Endothelial cell of umbilical vein (primary cell): ENCODE measurements around the gene POPDC3. TPM values are rescaled to one million over a fixed set of nuclear protein-coding genes. Genes with fewer than 3 reads are reported as not detected.

Experiments used
- BruUV-seq: library from RNA; stranded (reverse); fragments of 400-500 nt; replicated peaks from 2 replicates; lab custom pipeline; 2021; lab: Mats Ljungman, UMichigan
- CTCF ChIA-PET: fragments of 300-600, 350-600 bp; sonication (Branson Sonifier 250); formaldehyde crosslinking; loops from one replicate; lab custom pipeline; 2021; ENCODE audit warnings: antibody characterized with exemption, inconsistent platforms; lab: Charles Lee
- POLR2A ChIA-PET: fragments of 300-600, 350-600 bp; sonication (Branson Sonifier 250); formaldehyde crosslinking; loops from one replicate; lab custom pipeline; 2021; ENCODE audit warnings: antibody characterized with exemption, inconsistent platforms; lab: Charles Lee
- DNase-seq: peaks from one replicate; pipeline ENCODE4 v3.0.0-alpha.2; 2011; ENCODE audit warnings: low read depth, low spot score
- FAIRE-seq: peaks from 2 replicates; lab custom pipeline; 2011; peaks lifted over from hg19 to GRCh38; lab: Jason Lieb, UNC
- H2AFZ ChIP-seq: 2 replicates; pipeline ENCODE4 v1.6.0; 2012; ENCODE audit warnings: low read depth, low read length, control low read depth, inconsistent platforms
- H3K27ac ChIP-seq: 2 replicates; pipeline ENCODE4 v1.5.1; 2011; ENCODE audit warnings: low read depth, mild to moderate bottlenecking, control low read depth, low read length, moderate library complexity; ENCODE audit not compliant: insufficient read depth
- H3K27me3 ChIP-seq, 2 experiments: 2 replicates each; pipeline versions ENCODE4 v1.6.0 to v1.6.1; 2011; ENCODE audit warnings: low read length in 2 of 2, mixed read lengths in 1 of 2; ENCODE audit not compliant: control insufficient read depth in 2 of 2, insufficient read depth in 2 of 2
- H3K36me3 ChIP-seq, 2 experiments: 2 replicates in 1 of 2; 3 replicates in 1 of 2; pipeline ENCODE4 v1.5.1; 2011; ENCODE audit warnings: low read length in 2 of 2, mild to moderate bottlenecking in 1 of 2, moderate library complexity in 1 of 2; ENCODE audit not compliant: control insufficient read depth in 2 of 2, insufficient read depth in 2 of 2; ENCODE audit errors: extremely low read depth in 1 of 2
- H3K4me1 ChIP-seq: 3 replicates; pipeline ENCODE4 v1.5.1; 2011; ENCODE audit warnings: mild to moderate bottlenecking, low read length; ENCODE audit not compliant: control insufficient read depth, insufficient read depth; ENCODE audit errors: extremely low read depth
- H3K4me2 ChIP-seq: 2 replicates; pipeline ENCODE4 v1.6.1; 2011; ENCODE audit warnings: low read length, control low read depth, mixed read lengths; ENCODE audit not compliant: insufficient read depth
- H3K4me3 ChIP-seq, 3 experiments: fragments of 200-600 bp in 1 of 3; sonication (generic), shearing (Covaris generic) in 1 of 3; replicated peaks in 1 of 3; 2 replicates each; pipeline ENCODE4 v1.5.1; 2011 to 2016; ENCODE audit warnings: control low read depth in 3 of 3, low read length in 3 of 3, mild to moderate bottlenecking in 2 of 3, inconsistent platforms in 1 of 3, low read depth in 1 of 3, moderate library complexity in 1 of 3; ENCODE audit not compliant: insufficient read depth in 1 of 3
- H3K79me2 ChIP-seq: 2 replicates; pipeline ENCODE4 v1.6.0; 2012; ENCODE audit warnings: low read length, inconsistent platforms; ENCODE audit not compliant: control insufficient read depth, insufficient read depth
- H3K9ac ChIP-seq: replicated peaks from 2 replicates; pipeline ENCODE3; 2011; ENCODE audit warnings: low read length, control low read depth; ENCODE audit not compliant: insufficient read depth; ENCODE audit errors: extremely low read depth
- H3K9me1 ChIP-seq: replicated peaks from 3 replicates; pipeline ENCODE4 v1.6.0; 2011; ENCODE audit warnings: mild to moderate bottlenecking, low read length; ENCODE audit not compliant: control insufficient read depth, insufficient read depth; ENCODE audit errors: extremely low read depth
- H3K9me3 ChIP-seq: replicated peaks from 2 replicates; pipeline ENCODE4 v1.5.1; 2012; ENCODE audit warnings: low read length, inconsistent platforms; ENCODE audit not compliant: control insufficient read depth, insufficient read depth
- H4K20me1 ChIP-seq: replicated peaks from 2 replicates; pipeline ENCODE3; 2011; ENCODE audit warnings: mild to moderate bottlenecking, low read length; ENCODE audit not compliant: control insufficient read depth, insufficient read depth; ENCODE audit errors: extremely low read depth
- EZH2 ChIP-seq: IDR thresholded peaks from 2 replicates; pipeline ENCODE4 v1.6.1; 2012; ENCODE audit warnings: borderline replicate concordance, low read depth, mild to moderate bottlenecking, moderate library complexity, low read length, inconsistent platforms; ENCODE audit not compliant: severe bottlenecking
- FOS ChIP-seq: IDR thresholded peaks from 2 replicates; pipeline ENCODE4 v1.6.1; 2011; ENCODE audit warnings: mild to moderate bottlenecking, low read length, moderate library complexity, borderline replicate concordance; ENCODE audit not compliant: insufficient read depth
- GATA2 ChIP-seq: IDR thresholded peaks from 2 replicates; pipeline ENCODE4 v1.7.0; 2011; ENCODE audit warnings: low read depth, mild to moderate bottlenecking, moderate library complexity, mixed read lengths, low read length; ENCODE audit not compliant: insufficient read length, insufficient read depth
- JUN ChIP-seq: IDR thresholded peaks from 2 replicates; pipeline ENCODE4 v1.6.1; 2011; ENCODE audit warnings: borderline replicate concordance, low read depth; ENCODE audit not compliant: insufficient read length, insufficient read depth
- MAX ChIP-seq: IDR thresholded peaks from 2 replicates; pipeline ENCODE4 v1.6.1; 2011; ENCODE audit not compliant: insufficient read depth, insufficient read length
- MYC ChIP-seq: IDR thresholded peaks from one replicate; pipeline ENCODE4 v1.6.1; 2011; ENCODE audit warnings: mild to moderate bottlenecking, low read depth, low read length
- POLR2A ChIP-seq: IDR thresholded peaks from 2 replicates; pipeline ENCODE4 v1.6.1; 2012; ENCODE audit warnings: low read depth, mild to moderate bottlenecking, control low read depth, low read length
- POLR2AphosphoS5 ChIP-seq: IDR thresholded peaks from 2 replicates; pipeline ENCODE4 v1.6.1; 2012; ENCODE audit warnings: low read depth, mild to moderate bottlenecking, control low read depth, low read length, moderate library complexity; ENCODE audit not compliant: insufficient read depth
- dilution Hi-C: fragments of 300-500 bp; cut with MboI; formaldehyde crosslinking; loops from one replicate; pipeline ENCODE4 v1.15.0; 2019; ENCODE audit warnings: low sequenced_read_pairs; ENCODE audit not compliant: extremely low pct_ligation_motif_present
- intact Hi-C: fragments of 100-400 bp; cut with micrococcal nuclease; formaldehyde crosslinking; loops from one replicate; pipeline ENCODE4 v1.10.0; 2022
- polyA plus RNA-seq, 4 experiments: library from polyadenylated mRNA; depleted of rRNA in 3 of 4; stranded (reverse) in 3 of 4; unstranded in 1 of 4; fragments of >200 nt; gene quantifications; 2 replicates each; pipeline versions ENCODE4 v1.2.1 to v1.2.3, GENCODE V29; 2011 to 2012; ENCODE audit warnings: missing spikeins in 1 of 4
- total RNA-seq: library from RNA; stranded (reverse); gene quantifications from 2 replicates; pipeline ENCODE4 v1.2.3, GENCODE V29; 2021
- TF ChIP-seq, protein P1 (sequence below), 2 donors: IDR thresholded peaks; 1 replicate in 1 of 2; 2 replicates in 1 of 2; pipeline ENCODE4 v1.5.1; 2011; ENCODE audit warnings: low read length in 2 of 2, mild to moderate bottlenecking in 2 of 2, moderate library complexity in 2 of 2, control low read depth in 1 of 2, inconsistent platforms in 1 of 2, low read depth in 1 of 2; ENCODE audit not compliant: insufficient read depth in 1 of 2; ENCODE audit errors: extremely low read depth in 1 of 2

Gene POPDC3
- total and polyA plus RNA-seq, 2 donors (not counting 3 experiments of a cell fraction or from before 2014, with no cell fraction given) = 1.6 to 1.7 TPM

DNA sequence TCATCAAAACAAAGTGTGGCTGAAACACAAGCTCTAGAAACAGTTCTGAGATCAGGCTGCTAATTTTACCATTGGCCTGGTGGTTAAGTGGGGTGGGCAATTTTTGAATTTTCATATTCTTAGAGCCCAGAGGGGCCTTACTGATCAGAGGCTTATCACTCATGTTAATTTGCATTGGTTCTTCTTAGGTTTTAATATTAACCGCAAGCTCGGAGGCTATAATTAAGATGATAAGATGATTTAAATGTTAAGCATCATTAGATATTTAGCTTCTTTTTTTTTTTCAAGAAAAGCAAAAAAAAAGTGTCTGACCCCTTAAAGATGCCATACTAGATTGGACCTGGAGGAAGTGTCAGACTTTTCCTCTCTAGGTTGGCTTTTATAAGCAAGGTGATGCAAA, 8.4 kb upstream of the POPDC3 start:
- POLR2A ChIA-PET = no interaction called here
- H3K9ac ChIP-seq = no peak overlapping the region
- no peak overlapping the region for H3K27ac ChIP-seq
- no peaks in the 10 kb centered on the region for H3K9me1 ChIP-seq
- H4K20me1 ChIP-seq = no peaks in the 10 kb centered on the region
- CTCF ChIA-PET = interaction anchor here (1.8 to 2.2 kb wide), 2 partner anchors 22 to 100 kb away, joined by 4 to 9 read pairs; no protein-coding TSS in a partner anchor
- FAIRE-seq (no peak), DNase-seq (no peak)
- H3K4me2 ChIP-seq = no peak overlapping the region
- H2AFZ ChIP-seq = no peak overlapping the region
- intact Hi-C loops (no loop called here), dilution Hi-C loops (no loop called here)
- H3K79me2 ChIP-seq = no peaks in the 10 kb centered on the region
- peaks cover 33% of the 10 kb centered on the region for H3K4me1 ChIP-seq
- no peaks in the 10 kb centered on the region for H3K36me3 ChIP-seq
- H3K27me3 ChIP-seq = no peaks in the 10 kb centered on the region
- no TSS peak for BruUV-seq
- TF ChIP-seq POLR2A (no peak), GATA2 (no peak), JUN (no peak), EZH2 (no peak), MAX (no peak), MYC (no peak), POLR2AphosphoS5 (no peak), FOS (no peak)
- TF ChIP-seq, protein P1, sequence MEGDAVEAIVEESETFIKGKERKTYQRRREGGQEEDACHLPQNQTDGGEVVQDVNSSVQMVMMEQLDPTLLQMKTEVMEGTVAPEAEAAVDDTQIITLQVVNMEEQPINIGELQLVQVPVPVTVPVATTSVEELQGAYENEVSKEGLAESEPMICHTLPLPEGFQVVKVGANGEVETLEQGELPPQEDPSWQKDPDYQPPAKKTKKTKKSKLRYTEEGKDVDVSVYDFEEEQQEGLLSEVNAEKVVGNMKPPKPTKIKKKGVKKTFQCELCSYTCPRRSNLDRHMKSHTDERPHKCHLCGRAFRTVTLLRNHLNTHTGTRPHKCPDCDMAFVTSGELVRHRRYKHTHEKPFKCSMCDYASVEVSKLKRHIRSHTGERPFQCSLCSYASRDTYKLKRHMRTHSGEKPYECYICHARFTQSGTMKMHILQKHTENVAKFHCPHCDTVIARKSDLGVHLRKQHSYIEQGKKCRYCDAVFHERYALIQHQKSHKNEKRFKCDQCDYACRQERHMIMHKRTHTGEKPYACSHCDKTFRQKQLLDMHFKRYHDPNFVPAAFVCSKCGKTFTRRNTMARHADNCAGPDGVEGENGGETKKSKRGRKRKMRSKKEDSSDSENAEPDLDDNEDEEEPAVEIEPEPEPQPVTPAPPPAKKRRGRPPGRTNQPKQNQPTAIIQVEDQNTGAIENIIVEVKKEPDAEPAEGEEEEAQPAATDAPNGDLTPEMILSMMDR (IDR thresholded peaks at IDR 0.05; ENCODE audit: extremely low read depth in 1 of 2, insufficient read depth in 1 of 2, low read depth in 1 of 2, low read length in 2 of 2) = no peak
- no peaks in the 10 kb centered on the region for H3K9me3 ChIP-seq
- no peak overlapping the region for H3K4me3 ChIP-seq
